Erythroblast (primary cell): Measurements from ENCODE around the gene CFAP45.

Source experiments
- DNase-seq, 2 experiments: peaks; one replicate each; lab custom pipeline; 2025; lab: John Stamatoyannopoulos, UW
- GATA1 ChIP-seq: IDR thresholded peaks from 2 replicates; pipeline ENCODE4 v1.6.1; 2011; ENCODE audit warnings: low read depth, mild to moderate bottlenecking, control low read depth, low read length, moderate library complexity
- POLR2A ChIP-seq: IDR thresholded peaks from 2 replicates; pipeline ENCODE4 v1.6.1; 2011; ENCODE audit warnings: mild to moderate bottlenecking, low read length

Gene CFAP45

GRCh38 chr1:159862031-159862430, 37.9 kb downstream of the CFAP45 start:
- DNase-seq, result no peak
- TF ChIP-seq GATA1, result no peak
- no peak for TF ChIP-seq POLR2A

DNA sequence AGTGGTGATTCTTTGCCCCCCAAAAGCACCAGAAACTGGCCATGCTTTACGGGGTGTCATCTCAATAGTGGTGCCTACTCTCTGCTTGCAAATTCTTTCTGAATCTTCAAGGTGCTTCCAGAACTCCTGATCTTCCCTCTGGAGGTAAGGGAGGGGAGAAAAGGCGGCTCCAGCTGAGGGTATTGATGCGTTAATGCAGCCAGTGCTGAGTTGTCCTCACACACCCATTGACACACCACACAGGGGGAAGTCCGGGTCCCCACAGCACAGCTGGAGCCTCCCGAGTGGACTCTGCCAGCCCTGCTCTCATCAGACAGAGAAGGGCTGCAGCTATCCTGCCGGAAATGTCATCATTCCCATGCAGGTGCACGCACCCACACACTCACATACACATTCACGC, 38.7 kb downstream of the CFAP45 start:
- TF ChIP-seq GATA1 (no peak), POLR2A (no peak)
- no peak for DNase-seq

GRCh38 chr1:159860456-159860855, 39.5 kb downstream of the CFAP45 start:
- TF ChIP-seq GATA1, result no peak
- TF ChIP-seq POLR2A, result no peak
- DNase-seq, result no peak

- TF ChIP-seq POLR2A, result no peak
- no peak for TF ChIP-seq GATA1
- DNase-seq, result no peak
Observed at GRCh38 chr1:159859767-159860322, 40.1 kb downstream of the CFAP45 start.

GRCh38 chr1:159857889-159858288, 42.1 kb downstream of the CFAP45 start:
- no peak for DNase-seq
- TF ChIP-seq GATA1 (no peak), POLR2A (no peak)

GRCh38 chr1:159856576-159856975, 43.4 kb downstream of the CFAP45 start:
- TF ChIP-seq GATA1 (no peak), POLR2A (no peak)
- no peak for DNase-seq

GRCh38 chr1:159855709-159856108, 44.3 kb downstream of the CFAP45 start:
- no peak for DNase-seq
- no peak for TF ChIP-seq GATA1
- no peak for TF ChIP-seq POLR2A

- TF ChIP-seq GATA1 (no peak), POLR2A (peak; percentile 37)
- DNase-seq, result peak; percentile 80 to 84
Observed at GRCh38 chr1:159854693-159855192, 45.2 kb downstream of the CFAP45 start.

DNA sequence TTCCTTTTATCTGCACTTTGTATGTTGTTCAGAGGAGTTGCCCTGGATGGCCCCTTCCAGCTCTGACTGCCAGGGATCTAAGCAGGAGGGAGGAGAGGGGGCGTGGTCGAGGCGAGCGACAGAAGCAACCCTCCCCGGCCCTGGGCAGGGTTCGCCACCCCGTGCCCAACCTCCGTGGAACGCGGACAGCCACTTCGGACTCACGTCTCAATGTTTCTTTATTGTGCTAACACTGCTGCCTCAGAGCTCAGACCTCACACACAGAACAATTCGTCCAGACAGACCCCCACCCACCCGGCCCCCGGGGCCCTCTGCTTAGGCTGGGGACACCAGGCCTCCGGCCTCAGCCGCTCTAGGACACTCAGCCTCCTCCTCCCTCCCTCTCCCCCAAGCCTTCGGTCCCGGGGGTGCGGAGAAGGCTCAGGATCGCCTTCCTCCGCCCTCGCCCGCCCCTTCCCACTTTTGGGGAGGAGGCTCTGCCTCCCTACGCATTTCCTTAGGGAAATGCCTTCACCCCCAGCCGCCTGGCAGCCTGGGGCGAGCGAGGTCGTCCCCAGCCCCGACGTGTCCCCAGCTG, 45.8 kb downstream of the CFAP45 start:
- no peak for TF ChIP-seq GATA1
- no peak for TF ChIP-seq POLR2A
- peak; percentile 13 to 23 for DNase-seq

GRCh38 chr1:159853417-159854115, 46.4 kb downstream of the CFAP45 start:
- DNase-seq, result no peak
- TF ChIP-seq GATA1 (no peak), POLR2A (no peak)

DNA sequence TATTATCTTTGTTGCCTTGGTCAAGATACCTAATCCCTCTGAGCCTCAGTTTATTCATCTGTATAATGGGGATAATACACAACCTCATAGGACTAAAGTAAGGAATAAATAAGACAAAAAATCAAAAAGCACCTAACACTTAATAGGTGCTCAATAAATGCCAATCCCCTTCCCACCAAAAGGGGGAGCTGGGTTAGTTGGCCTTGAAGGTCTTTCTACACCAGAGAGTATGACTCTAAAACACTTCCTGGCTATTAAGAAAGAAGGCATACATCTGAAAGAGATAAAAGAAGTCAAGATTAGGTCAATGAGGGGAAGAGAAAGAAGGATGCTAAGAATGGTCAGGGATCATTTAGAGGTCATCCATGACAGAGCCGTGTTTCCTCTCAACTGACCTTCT, 48.6 kb downstream of the CFAP45 start:
- TF ChIP-seq POLR2A (no peak), GATA1 (no peak)
- peak in 1 of 2 experiments; percentile 6 for DNase-seq

DNA sequence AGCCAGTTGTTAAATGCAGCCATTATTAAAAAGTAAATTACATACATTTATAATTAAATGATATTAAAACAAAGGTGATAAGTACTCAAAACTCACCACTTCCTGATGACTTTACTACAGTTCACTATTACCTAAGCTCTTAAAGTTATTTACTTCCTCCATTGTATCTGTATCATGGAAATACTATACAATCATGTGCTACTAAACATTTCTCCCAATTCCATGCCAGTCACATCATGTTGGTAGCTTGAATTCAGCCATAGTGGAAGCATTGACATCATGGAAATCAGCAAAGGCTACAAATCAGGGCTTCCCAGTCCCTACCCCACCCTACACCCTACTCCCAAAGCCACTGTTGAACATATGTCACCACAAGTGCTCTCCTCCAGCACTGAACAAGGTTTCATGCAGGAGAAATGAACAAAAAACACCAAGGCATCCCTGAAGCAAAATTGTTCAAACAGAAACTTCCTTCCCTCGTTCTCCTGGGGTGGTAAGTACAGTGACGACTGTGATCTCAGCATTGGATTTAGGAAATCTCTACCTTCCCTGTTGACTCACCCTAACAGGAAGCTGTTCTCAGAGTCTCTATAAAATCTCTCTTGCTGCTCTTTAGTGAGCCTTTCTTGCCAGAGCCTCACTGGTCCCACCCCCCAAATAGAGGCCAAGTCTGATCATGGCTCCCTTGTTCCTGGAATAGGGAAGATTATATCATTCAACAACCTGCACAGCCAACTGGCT, 50.2 kb downstream of the CFAP45 start:
- TF ChIP-seq GATA1 (no peak), POLR2A (no peak)
- DNase-seq, result no peak

GRCh38 chr1:159848326-159848725, 51.6 kb downstream of the CFAP45 start:
- DNase-seq, result no peak
- TF ChIP-seq GATA1 (no peak), POLR2A (no peak)

- TF ChIP-seq POLR2A (no peak), GATA1 (no peak)
- no peak for DNase-seq
Observed at GRCh38 chr1:159847231-159847630, 52.7 kb downstream of the CFAP45 start.
